Naive thymus-derived CD4-positive, alpha-beta T cell (primary cell): ENCODE results near the gene MAP2K7. TPM values are rescaled to one million over a fixed set of nuclear protein-coding genes. Genes with fewer than 3 reads are reported as not detected.

ENCODE experiments used
- ATAC-seq: fragments of 150-1000 bp; cut with Tn5 transposase; 2 replicates; pipeline ENCODE4 v1.10.0; 2021; ENCODE audit warnings: mild to moderate bottlenecking, moderate library complexity
- CTCF ChIA-PET: fragments of 350-600 bp; sonication (Branson Sonifier 250); formaldehyde crosslinking; loops from one replicate; lab custom pipeline; 2021; ENCODE audit warnings: antibody characterized with exemption; lab: Charles Lee
- POLR2A ChIA-PET: fragments of 350-600 bp; sonication (Branson Sonifier 250); formaldehyde crosslinking; loops from one replicate; lab custom pipeline; 2021; ENCODE audit warnings: antibody characterized with exemption, inconsistent platforms; lab: Charles Lee
- DNase-seq, 9 donors: peaks; one replicate each; pipeline versions ENCODE4 v3.0.0 to v3.0.0-alpha.2; 2020 to 2022; ENCODE audit warnings: mixed read lengths in 1 of 9
- H3K27ac ChIP-seq: one replicate; pipeline ENCODE4 v1.7.0; 2013; ENCODE audit warnings: mild to moderate bottlenecking, low read depth, low read length, moderate library complexity
- H3K27me3 ChIP-seq, 2 donors: one replicate each; pipeline ENCODE4 v1.7.0; 2013; ENCODE audit warnings: low read length in 2 of 2, mild to moderate bottlenecking in 2 of 2, moderate library complexity in 2 of 2; ENCODE audit not compliant: control insufficient read depth in 2 of 2, insufficient read depth in 2 of 2
- H3K36me3 ChIP-seq, 3 experiments: 1 replicate in 2 of 3; 2 replicates in 1 of 3; pipeline ENCODE4 v1.7.0; 2013; ENCODE audit warnings: low read length in 3 of 3, mild to moderate bottlenecking in 3 of 3, moderate library complexity in 1 of 3; ENCODE audit not compliant: insufficient read depth in 3 of 3, control insufficient read depth in 2 of 3
- H3K4me1 ChIP-seq, 2 donors: one replicate each; pipeline ENCODE4 v1.7.0; 2013; ENCODE audit warnings: low read length in 2 of 2, mild to moderate bottlenecking in 2 of 2, moderate library complexity in 1 of 2; ENCODE audit not compliant: control insufficient read depth in 2 of 2, insufficient read depth in 2 of 2
- H3K4me3 ChIP-seq: 2 replicates; pipeline ENCODE4 v1.7.0; 2013; ENCODE audit warnings: mild to moderate bottlenecking, low read length
- H3K9me3 ChIP-seq, 3 experiments: 1 replicate in 2 of 3; 2 replicates in 1 of 3; pipeline ENCODE4 v1.7.0; 2013; ENCODE audit warnings: low read length in 3 of 3; ENCODE audit not compliant: control insufficient read depth in 2 of 3
- H3K27ac Mint-ChIP-seq, 9 donors: one replicate each; pipeline ENCODE4 v1.8.0; 2020 to 2022; ENCODE audit warnings: mixed read lengths in 9 of 9, mild to moderate bottlenecking in 8 of 9, moderate library complexity in 5 of 9, inconsistent platforms in 2 of 9
- H3K27me3 Mint-ChIP-seq, 5 donors: one replicate each; pipeline ENCODE4 v1.8.0; 2021 to 2022; ENCODE audit warnings: mixed read lengths in 5 of 5, mild to moderate bottlenecking in 1 of 5
- H3K36me3 Mint-ChIP-seq, 5 donors: one replicate each; pipeline ENCODE4 v1.8.0; 2020 to 2022; ENCODE audit warnings: mixed read lengths in 5 of 5, mild to moderate bottlenecking in 3 of 5, inconsistent platforms in 1 of 5
- H3K4me1 Mint-ChIP-seq, 7 donors: one replicate each; pipeline ENCODE4 v1.8.0; 2020 to 2022; ENCODE audit warnings: mixed read lengths in 7 of 7, mild to moderate bottlenecking in 3 of 7, inconsistent platforms in 1 of 7
- H3K4me3 Mint-ChIP-seq, 10 donors: one replicate each; pipeline ENCODE4 v1.8.0; 2020 to 2022; ENCODE audit warnings: mild to moderate bottlenecking in 10 of 10, mixed read lengths in 10 of 10, moderate library complexity in 6 of 10, inconsistent platforms in 2 of 10
- H3K9me3 Mint-ChIP-seq, 11 donors: one replicate each; pipeline ENCODE4 v1.8.0; 2020 to 2022; ENCODE audit warnings: mixed read lengths in 11 of 11, mild to moderate bottlenecking in 4 of 11, inconsistent platforms in 1 of 11, moderate library complexity in 1 of 11
- intact Hi-C, 2 donors: fragments of 100-400 bp; cut with micrococcal nuclease; formaldehyde crosslinking; loops; one replicate each; pipeline ENCODE4 v1.15.1; 2023
- polyA plus RNA-seq, 2 donors: library from polyadenylated mRNA; unstranded; fragments of 300-500 nt; fragmentation: Illumina TruSeq; gene quantifications; one replicate each; pipeline ENCODE4 v1.2.3, GENCODE V29; 2021
- total RNA-seq, 6 experiments: library from RNA in 5 of 6; stranded (reverse) in 5 of 6; gene quantifications; 1 replicate in 5 of 6; 2 replicates in 1 of 6; pipeline ENCODE4 v1.2.3 and lab custom pipeline; 2021 to 2026

Gene MAP2K7
- total and polyA plus RNA-seq, 7 experiments from 2014 or later: 1.8 to 109 (median 64.4) TPM

DNA sequence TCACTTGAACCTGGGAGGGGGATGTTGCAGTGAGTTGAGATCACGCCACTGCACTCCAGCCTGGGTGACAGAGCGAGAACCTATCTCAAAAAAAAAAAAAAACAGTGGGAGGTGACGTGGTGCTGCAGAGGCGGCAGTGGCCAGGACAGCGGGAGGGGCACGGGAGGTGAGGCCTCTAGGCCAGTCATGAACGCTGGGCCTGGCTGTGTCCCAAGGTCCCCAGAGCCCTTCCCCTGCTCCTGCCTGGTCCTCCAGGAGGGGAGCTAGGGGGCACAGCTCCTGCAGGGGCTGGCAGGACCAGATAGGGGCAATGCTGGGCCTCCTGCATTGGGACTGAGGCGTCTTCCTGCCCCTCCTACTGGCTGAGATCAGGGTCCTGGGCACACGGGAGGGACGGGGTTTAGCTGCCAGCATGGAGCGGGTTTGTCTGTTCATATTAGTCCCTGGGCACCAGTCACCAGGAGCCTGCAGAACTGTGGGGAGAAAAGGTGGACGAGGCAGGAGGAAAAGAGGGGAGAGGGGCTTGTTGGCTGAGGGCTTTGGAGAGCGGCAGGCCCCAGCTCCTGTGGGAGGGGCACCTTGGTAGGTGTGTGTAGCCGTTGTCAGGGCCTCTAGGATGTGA, 4.5 kb downstream of the MAP2K7 start:
- H3K9me3 Mint-ChIP-seq: peaks cover 0 to 5% (median 0%) of the 10 kb centered on the region in 11 donors
- ChIA-PET POLR2A (interaction anchor here (0.6 to 1.6 kb wide), 3 partner anchors 12 to 247 kb away, joined by 3 to 8 read pairs (median 4); partner anchors contain the start of gene SNAPC2), CTCF (interaction anchor here (1.3 kb wide), 1 partner anchor 10 kb away, joined by 3 read pairs; no protein-coding TSS in a partner anchor)
- intact Hi-C loops: no loop called here
- no peak overlapping the region for H3K4me3 ChIP-seq
- H3K36me3 Mint-ChIP-seq: peaks cover 5 to 29% (median 12%) of the 10 kb centered on the region in 5 donors
- no peak for ATAC-seq
- no peak overlapping the region for H3K27ac ChIP-seq
- DNase-seq: no peak
- no peaks in the 10 kb centered on the region for H3K9me3 ChIP-seq
- H3K4me1 ChIP-seq: peaks cover 15 to 17% of the 10 kb centered on the region in 2 donors
- peak overlapping the region in 1 of 10 donors; percentile 23 for H3K4me3 Mint-ChIP-seq
- H3K4me1 Mint-ChIP-seq: peaks cover 12 to 33% (median 25%) of the 10 kb centered on the region in 7 donors
- no peak overlapping the region for H3K27ac Mint-ChIP-seq
- H3K27me3 Mint-ChIP-seq: peaks cover 0 to 3% (median 0%) of the 10 kb centered on the region in 5 donors
- H3K27me3 ChIP-seq: no peaks in the 10 kb centered on the region
- peaks cover 0 to 62% (median 4%) of the 10 kb centered on the region in 3 experiments for H3K36me3 ChIP-seq

DNA sequence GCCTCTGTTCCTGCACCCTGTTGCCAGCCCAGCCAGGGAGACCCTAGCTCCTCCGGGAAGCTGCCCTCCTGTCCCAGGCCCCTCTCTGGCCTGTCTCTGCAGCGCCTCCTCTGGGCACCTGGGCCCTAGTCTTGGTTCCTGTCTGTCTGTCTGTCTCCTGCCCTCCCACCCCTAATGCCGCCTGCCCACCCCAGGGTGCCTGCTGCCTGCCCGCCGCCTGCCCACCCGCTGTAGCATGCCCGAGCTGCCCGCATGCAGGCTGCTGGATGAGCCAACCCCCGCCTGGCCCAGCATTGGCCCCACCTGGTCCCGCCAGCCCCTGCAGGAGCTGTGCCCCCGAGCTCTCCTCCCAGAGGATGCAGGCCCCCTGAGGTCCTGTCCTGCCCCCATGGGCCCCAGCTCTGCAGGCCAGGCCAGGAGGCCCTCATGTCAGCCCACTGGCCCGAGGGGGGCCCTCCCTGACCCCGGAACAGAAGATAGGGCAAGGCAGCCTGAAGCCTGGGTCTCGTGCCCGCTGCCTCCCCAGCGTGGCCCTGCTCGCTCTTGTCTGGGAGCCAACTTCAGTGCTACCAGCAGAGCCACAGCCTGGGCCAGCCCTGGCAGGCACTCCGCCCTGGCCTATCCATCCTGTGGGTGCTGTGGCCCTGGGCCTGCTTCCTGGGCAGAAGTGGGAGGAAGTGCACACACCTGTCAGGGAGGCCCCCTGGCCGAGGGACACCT, 5.2 kb downstream of the MAP2K7 start:
- Histone ChIP-seq H3K9me3 (no peaks in the 10 kb centered on the region), H3K4me3 (no peak overlapping the region), H3K36me3 (peaks cover 0 to 63% (median 4%) of the 10 kb centered on the region in 3 experiments), H3K4me1 (peaks cover 15 to 17% of the 10 kb centered on the region in 2 donors), H3K27me3 (no peaks in the 10 kb centered on the region), H3K27ac (no peak overlapping the region)
- CTCF ChIA-PET: interaction anchor here (1.3 kb wide), 1 partner anchor 9 kb away, joined by 3 read pairs; no protein-coding TSS in a partner anchor
- POLR2A ChIA-PET: interaction anchor here (0.6 to 1.6 kb wide), 2 partner anchors 11 to 19 kb away, joined by 4 to 8 read pairs; partner anchors contain the start of gene SNAPC2
- peaks cover 5 to 29% (median 11%) of the 10 kb centered on the region in 5 donors for H3K36me3 Mint-ChIP-seq
- H3K9me3 Mint-ChIP-seq: peaks cover 0 to 2% (median 0%) of the 10 kb centered on the region in 11 donors
- H3K4me3 Mint-ChIP-seq: no peak overlapping the region
- no peaks in the 10 kb centered on the region for H3K27me3 Mint-ChIP-seq
- no peak overlapping the region for H3K27ac Mint-ChIP-seq
- DNase-seq: no peak
- peaks cover 12 to 33% (median 21%) of the 10 kb centered on the region in 7 donors for H3K4me1 Mint-ChIP-seq
- intact Hi-C loops: no loop called here
- ATAC-seq: no peak

DNA sequence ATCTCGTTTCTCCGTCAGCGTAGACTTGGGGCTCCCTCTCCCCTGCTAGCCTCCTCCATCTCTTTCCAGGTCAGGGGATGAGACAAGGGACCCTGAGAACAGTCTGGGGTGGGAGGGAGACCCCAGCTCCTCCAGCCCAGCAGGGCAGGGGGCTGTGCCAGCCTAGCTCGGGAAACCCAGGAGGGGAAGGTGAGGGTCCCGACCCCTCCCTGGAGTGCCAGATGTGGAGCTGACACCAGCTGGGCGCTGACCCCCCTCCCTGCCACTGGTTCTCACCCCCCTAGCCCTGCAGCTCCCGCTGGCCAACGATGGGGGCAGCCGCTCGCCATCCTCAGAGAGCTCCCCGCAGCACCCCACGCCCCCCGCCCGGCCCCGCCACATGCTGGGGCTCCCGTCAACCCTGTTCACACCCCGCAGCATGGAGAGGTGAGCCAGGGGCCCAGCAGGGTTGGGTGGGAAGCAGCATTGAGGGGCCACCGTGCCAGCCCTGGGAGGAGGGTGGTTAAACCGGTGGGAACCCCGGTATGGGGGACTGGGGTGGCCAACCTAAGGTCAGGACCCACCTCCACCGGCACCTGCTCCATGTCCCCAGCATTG, 5.9 kb downstream of the MAP2K7 start:
- H3K27me3 ChIP-seq: no peaks in the 10 kb centered on the region
- Mint-ChIP-seq H3K4me3 (no peak overlapping the region), H3K4me1 (peaks cover 12 to 31% (median 20%) of the 10 kb centered on the region in 7 donors), H3K27me3 (peaks cover 0 to 4% (median 0%) of the 10 kb centered on the region in 5 donors), H3K9me3 (peaks cover 0 to 2% (median 0%) of the 10 kb centered on the region in 11 donors), H3K27ac (no peak overlapping the region), H3K36me3 (peaks cover 5 to 29% (median 10%) of the 10 kb centered on the region in 5 donors)
- POLR2A ChIA-PET: no interaction called here
- no peak for ATAC-seq
- peaks cover 0 to 63% (median 4%) of the 10 kb centered on the region in 3 experiments for H3K36me3 ChIP-seq
- H3K9me3 ChIP-seq: no peaks in the 10 kb centered on the region
- H3K4me3 ChIP-seq: no peak overlapping the region
- peaks cover 11 to 12% of the 10 kb centered on the region in 2 donors for H3K4me1 ChIP-seq
- intact Hi-C loops: loop anchor here in 1 of 2 donors (10.0 kb wide), 1 partner anchor 1795 kb away; the partner anchor contains the start of gene RFX2
- no peak overlapping the region for H3K27ac ChIP-seq
- CTCF ChIA-PET: no interaction called here
- DNase-seq: no peak

DNA sequence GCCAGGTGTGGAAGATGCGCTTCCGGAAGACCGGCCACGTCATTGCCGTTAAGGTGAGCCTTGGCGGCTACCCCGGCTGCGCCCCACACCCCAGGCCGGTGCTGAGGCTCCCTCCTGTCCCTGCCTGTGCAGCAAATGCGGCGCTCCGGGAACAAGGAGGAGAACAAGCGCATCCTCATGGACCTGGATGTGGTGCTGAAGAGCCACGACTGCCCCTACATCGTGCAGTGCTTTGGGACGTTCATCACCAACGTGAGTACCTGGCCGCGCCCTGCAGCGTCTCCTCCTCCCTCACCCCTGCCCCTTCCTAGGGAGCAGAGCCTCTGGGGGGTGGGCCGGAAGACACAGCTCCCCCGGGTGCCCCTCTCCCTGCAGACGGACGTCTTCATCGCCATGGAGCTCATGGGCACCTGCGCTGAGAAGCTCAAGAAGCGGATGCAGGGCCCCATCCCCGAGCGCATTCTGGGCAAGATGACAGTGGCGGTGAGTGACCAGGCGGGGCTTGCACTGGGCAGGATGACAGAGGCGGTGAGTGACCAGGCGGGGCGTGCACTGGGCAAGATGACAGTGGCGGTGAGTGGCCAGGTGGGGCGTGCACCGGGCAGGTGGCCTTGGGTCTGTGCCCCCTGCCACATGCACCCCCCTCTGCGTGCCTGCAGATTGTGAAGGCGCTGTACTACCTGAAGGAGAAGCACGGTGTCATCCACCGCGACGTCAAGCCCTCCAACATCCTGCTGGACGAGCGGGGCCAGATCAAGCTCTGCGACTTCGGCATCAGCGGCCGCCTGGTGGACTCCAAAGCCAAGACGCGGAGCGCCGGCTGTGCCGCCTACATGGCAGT, 6.9 kb downstream of the MAP2K7 start:
- no peak overlapping the region for H3K27ac Mint-ChIP-seq
- DNase-seq: no peak
- H3K36me3 Mint-ChIP-seq: peaks cover 4 to 22% (median 10%) of the 10 kb centered on the region in 5 donors
- Histone ChIP-seq H3K27ac (no peak overlapping the region), H3K4me3 (no peak overlapping the region), H3K4me1 (peaks cover 1 to 3% of the 10 kb centered on the region in 2 donors), H3K9me3 (no peaks in the 10 kb centered on the region), H3K27me3 (peaks cover 0 to 3% of the 10 kb centered on the region in 2 donors), H3K36me3 (peaks cover 0 to 59% (median 4%) of the 10 kb centered on the region in 3 experiments)
- ChIA-PET CTCF (interaction anchor here (0.5 to 0.6 kb wide), 2 partner anchors 11 to 85 kb away, joined by 3 to 7 read pairs; no protein-coding TSS in a partner anchor), POLR2A (no interaction called here)
- no peak overlapping the region for H3K4me3 Mint-ChIP-seq
- no peak for ATAC-seq
- H3K27me3 Mint-ChIP-seq: peaks cover 0 to 11% (median 3%) of the 10 kb centered on the region in 5 donors
- peaks cover 2 to 24% (median 12%) of the 10 kb centered on the region in 7 donors for H3K4me1 Mint-ChIP-seq
- intact Hi-C loops: loop anchor here in 1 of 2 donors (10.0 kb wide), 1 partner anchor 1796 kb away; the partner anchor contains the start of gene RFX2
- peaks cover 0 to under 1% (median 0%) of the 10 kb centered on the region in 11 donors for H3K9me3 Mint-ChIP-seq

DNA sequence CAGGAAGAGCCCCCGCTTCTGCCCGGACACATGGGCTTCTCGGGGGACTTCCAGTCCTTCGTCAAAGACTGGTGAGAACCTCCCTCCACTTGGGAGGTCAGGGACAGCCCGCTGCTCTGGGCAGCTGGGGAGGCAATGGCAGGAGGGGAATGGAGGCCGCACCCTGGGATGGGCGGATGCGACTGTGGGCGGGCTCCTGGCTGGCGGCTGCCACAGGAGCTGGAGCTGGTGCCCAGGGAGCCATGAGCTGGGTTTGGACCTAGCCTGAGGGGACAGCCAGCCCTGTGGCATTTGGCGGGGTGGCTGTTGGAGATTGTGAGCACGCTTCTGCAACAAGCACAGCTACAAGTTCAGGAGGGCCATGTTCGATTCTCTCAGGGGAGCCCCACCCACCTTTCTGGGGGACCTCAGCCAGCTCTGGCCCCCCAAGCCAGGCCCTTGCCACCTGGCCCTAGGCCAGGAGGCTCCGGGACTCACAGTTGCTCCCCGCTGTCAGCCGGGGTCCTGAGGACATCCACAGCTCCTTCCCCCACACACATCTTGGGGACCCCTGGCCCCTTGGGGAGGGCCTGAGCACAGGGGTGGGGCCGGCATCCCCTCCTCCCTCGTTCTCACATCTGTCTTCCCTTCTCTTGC, 7.9 kb downstream of the MAP2K7 start:
- CTCF ChIA-PET: interaction anchor here (0.5 to 0.7 kb wide), 3 partner anchors 15 to 1156 kb away, joined by 4 to 7 read pairs (median 4); no protein-coding TSS in a partner anchor

More for the DNA sequence above, 7.9 kb downstream of the MAP2K7 start:
- Histone ChIP-seq H3K27me3 (peaks cover 0 to 3% of the 10 kb centered on the region in 2 donors), H3K36me3 (peaks cover 0 to 51% (median 4%) of the 10 kb centered on the region in 3 experiments), H3K9me3 (no peaks in the 10 kb centered on the region), H3K4me1 (peaks cover 0 to 4% of the 10 kb centered on the region in 2 donors), H3K4me3 (no peak overlapping the region), H3K27ac (no peak overlapping the region)
- intact Hi-C loops: loop anchor here in 1 of 2 donors (10.0 kb wide), 1 partner anchor 1797 kb away; the partner anchor contains the start of gene RFX2
- peaks cover 4 to 20% (median 8%) of the 10 kb centered on the region in 5 donors for H3K36me3 Mint-ChIP-seq
- H3K9me3 Mint-ChIP-seq: peaks cover 0 to 2% (median 0%) of the 10 kb centered on the region in 11 donors
- POLR2A ChIA-PET: interaction anchor here (1.0 to 1.6 kb wide), 2 partner anchors 9 kb away, joined by 3 to 8 read pairs; partner anchors contain the start of gene SNAPC2
- H3K4me3 Mint-ChIP-seq: no peak overlapping the region
- H3K27me3 Mint-ChIP-seq: peaks cover 0 to 13% (median 8%) of the 10 kb centered on the region in 5 donors
- H3K4me1 Mint-ChIP-seq: peaks cover 0 to 19% (median 13%) of the 10 kb centered on the region in 7 donors
- ATAC-seq (no peak), DNase-seq (no peak)
- peak overlapping the region in 1 of 9 donors; percentile 52 for H3K27ac Mint-ChIP-seq
